ENCODE results near the gene GOLPH3.

Gene GOLPH3

DNA sequence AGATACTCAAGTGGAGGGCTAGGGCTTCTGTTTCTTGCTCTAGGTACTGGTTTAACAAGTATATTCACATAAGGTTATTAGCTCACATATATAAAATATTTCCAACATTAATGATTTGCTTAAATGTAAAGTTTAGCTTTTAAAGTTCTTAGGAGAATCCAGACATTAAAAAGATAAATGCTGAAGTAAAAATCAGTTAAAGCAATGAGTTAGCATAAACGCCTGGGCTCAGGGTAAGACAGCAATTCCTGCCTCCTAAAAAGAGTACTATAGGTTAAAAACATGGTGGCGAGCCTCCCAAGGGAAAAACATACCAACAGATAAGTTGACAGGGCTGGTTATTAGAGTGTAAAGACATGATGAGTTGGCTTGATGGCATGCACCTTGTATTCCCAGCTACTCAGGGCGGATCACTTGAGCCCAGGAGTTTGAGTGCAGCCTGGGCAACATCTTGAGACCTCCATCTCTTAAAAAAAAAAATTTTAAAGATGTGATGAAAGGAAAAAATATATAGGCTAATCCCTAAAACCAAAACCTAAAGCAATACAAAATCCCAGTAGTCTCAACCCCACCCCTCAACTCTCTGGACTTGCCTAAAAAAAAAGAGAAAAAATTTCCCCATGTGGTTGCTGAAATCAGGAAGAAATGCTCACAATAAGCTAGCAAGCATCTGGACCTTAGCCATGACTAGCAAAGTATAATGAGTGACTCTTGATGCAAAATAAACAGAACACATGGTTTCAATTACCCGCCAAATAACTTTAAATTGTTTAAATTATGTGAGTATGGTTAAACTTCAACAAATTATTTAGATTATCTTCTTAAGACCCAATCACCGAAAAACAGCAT lies 3.6 kb downstream of the GOLPH3 start:
- Histone ChIP-seq H3K79me2 (ENCODE audit: control insufficient read depth, insufficient read depth, low read length, unreplicated experiment) (peaks cover 90% of the 10 kb centered on the region), H3K27me3 (ENCODE audit: insufficient read depth, low read length) (no peaks in the 10 kb centered on the region), H3K4me1 (ENCODE audit: control insufficient read depth, insufficient read depth, low read length, unreplicated experiment) (peaks cover 26% of the 10 kb centered on the region), H3K4me3 (ENCODE audit: low read depth, low read length) (peak overlapping the region; percentile 92; the same call in 1 of the 2 replicates), H3K27ac (ENCODE audit: low read depth, low read length) (peak overlapping the region; percentile 96), H3K36me3 (ENCODE audit: insufficient read depth, low read length) (peaks cover 38% of the 10 kb centered on the region), H2AFZ (ENCODE audit: low read length, unreplicated experiment) (no peak overlapping the region)

DNA sequence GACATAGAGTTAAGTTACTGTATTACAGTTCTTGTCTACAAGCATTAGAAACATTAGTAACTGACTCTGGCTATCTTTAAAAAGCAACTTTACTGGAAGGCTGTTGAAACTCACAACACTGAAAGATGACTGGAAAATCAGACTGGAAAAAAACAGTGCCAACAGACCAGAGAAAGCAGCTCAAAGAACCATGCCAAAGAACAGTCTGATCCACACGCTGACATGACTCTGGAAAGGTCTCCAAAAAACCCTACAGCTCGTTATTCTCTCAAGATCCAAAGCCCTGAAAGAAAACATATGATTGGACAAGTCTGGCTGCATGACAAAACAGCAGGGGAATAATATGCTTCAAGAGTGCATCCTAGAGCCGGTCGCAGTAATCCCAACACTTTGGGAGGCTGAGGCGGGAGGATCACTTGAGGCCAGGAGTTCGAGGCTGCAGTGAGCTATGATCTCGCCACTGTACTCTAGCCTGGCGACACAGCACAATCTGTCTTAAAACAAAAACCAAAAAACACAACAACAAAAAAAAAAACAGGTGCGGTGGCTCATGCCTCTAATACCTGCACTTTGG lies 5.6 kb downstream of the GOLPH3 start:
- Histone ChIP-seq H3K36me3 (ENCODE audit: insufficient read depth, low read length) (peaks cover 39% of the 10 kb centered on the region), H3K79me2 (ENCODE audit: control insufficient read depth, insufficient read depth, low read length, unreplicated experiment) (peaks cover 97% of the 10 kb centered on the region), H3K27ac (ENCODE audit: low read depth, low read length) (no peak overlapping the region)

DNA sequence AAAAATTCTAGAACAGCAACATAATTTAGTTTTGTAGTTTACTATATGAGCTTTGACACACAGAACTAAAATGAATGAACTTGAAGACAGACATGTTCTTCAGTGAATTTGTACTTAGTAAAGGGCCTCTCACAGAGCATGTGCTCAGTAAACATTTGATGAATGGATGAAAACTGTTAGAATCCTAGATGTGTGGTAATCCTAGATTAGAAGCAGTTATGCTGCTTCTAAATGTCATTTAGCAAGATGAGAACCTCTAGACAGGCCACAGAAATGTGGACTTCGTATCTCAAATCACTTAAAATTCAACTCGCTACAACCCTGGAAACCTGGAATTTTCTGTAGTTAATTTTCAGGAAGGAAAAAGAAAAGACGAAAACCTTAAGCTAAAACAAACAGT lies 8.5 kb downstream of the GOLPH3 start:
- Histone ChIP-seq H3K4me3 (ENCODE audit: low read depth, low read length) (no peak overlapping the region), H3K27ac (ENCODE audit: low read depth, low read length) (no peak overlapping the region), H2AFZ (ENCODE audit: low read length, unreplicated experiment) (no peak overlapping the region), H3K27me3 (ENCODE audit: insufficient read depth, low read length) (no peaks in the 10 kb centered on the region), H3K36me3 (ENCODE audit: insufficient read depth, low read length) (peaks cover 34% of the 10 kb centered on the region), H3K4me1 (ENCODE audit: control insufficient read depth, insufficient read depth, low read length, unreplicated experiment) (peaks cover 17% of the 10 kb centered on the region), H3K79me2 (ENCODE audit: control insufficient read depth, insufficient read depth, low read length, unreplicated experiment) (peaks cover 91% of the 10 kb centered on the region)

More for the DNA sequence above, 5.6 kb downstream of the GOLPH3 start:
- Histone ChIP-seq H3K27me3 (ENCODE audit: insufficient read depth, low read length) (no peaks in the 10 kb centered on the region), H3K4me1 (ENCODE audit: control insufficient read depth, insufficient read depth, low read length, unreplicated experiment) (peaks cover 29% of the 10 kb centered on the region), H3K4me3 (ENCODE audit: low read depth, low read length) (no peak overlapping the region), H2AFZ (ENCODE audit: low read length, unreplicated experiment) (no peak overlapping the region)

DNA sequence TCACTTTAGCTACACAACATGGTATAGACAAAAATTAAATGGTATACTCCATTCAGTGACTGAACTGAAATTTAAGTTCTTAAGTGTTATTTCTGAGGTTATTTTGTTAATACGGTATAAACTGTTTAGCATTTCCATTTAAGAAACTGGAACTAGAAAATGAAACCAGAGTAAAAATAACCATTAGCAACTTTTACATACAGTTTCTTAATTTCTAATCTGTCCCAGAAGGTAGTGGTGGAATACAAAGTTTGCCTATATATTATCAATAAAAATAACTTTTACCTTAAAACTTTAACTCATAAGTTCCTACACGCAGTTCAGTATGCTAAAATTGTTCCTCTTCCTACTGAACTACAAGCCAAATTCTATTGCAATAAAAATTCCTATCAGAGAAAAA lies 10.3 kb downstream of the GOLPH3 start:
- Histone ChIP-seq H3K4me3 (ENCODE audit: low read depth, low read length) (no peak overlapping the region), H3K27me3 (ENCODE audit: insufficient read depth, low read length) (no peaks in the 10 kb centered on the region), H2AFZ (ENCODE audit: low read length, unreplicated experiment) (no peak overlapping the region), H3K36me3 (ENCODE audit: insufficient read depth, low read length) (peaks cover 30% of the 10 kb centered on the region), H3K79me2 (ENCODE audit: control insufficient read depth, insufficient read depth, low read length, unreplicated experiment) (peaks cover 90% of the 10 kb centered on the region), H3K27ac (ENCODE audit: low read depth, low read length) (peak overlapping the region; percentile 15; the same call in 1 of the 2 replicates), H3K4me1 (ENCODE audit: control insufficient read depth, insufficient read depth, low read length, unreplicated experiment) (peaks cover 3% of the 10 kb centered on the region)

DNA sequence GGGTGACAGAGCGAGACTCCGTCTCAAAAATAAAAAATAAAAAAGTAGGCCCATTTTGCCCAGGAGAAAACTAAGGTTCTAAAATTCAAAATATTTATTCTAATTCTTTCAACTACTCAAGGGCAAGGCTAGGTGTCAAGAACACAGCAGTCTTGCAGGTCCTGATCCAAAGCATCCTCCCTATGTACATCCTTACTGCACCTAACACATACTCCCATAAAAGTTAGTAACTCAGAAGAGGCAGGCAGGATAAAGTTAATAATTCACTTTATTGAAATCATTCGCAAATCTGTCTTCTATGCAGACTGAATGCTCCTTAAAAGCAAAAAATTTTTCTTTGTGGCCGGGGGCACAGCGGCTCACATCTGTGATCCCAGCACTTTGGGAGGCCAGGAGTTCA lies 11.1 kb downstream of the GOLPH3 start:
- Histone ChIP-seq H3K27me3 (ENCODE audit: insufficient read depth, low read length) (no peaks in the 10 kb centered on the region), H3K4me1 (ENCODE audit: control insufficient read depth, insufficient read depth, low read length, unreplicated experiment) (peaks cover 3% of the 10 kb centered on the region), H2AFZ (ENCODE audit: low read length, unreplicated experiment) (no peak overlapping the region), H3K27ac (ENCODE audit: low read depth, low read length) (no peak overlapping the region), H3K36me3 (ENCODE audit: insufficient read depth, low read length) (peaks cover 24% of the 10 kb centered on the region), H3K4me3 (ENCODE audit: low read depth, low read length) (no peak overlapping the region), H3K79me2 (ENCODE audit: control insufficient read depth, insufficient read depth, low read length, unreplicated experiment) (peaks cover 90% of the 10 kb centered on the region)

DNA sequence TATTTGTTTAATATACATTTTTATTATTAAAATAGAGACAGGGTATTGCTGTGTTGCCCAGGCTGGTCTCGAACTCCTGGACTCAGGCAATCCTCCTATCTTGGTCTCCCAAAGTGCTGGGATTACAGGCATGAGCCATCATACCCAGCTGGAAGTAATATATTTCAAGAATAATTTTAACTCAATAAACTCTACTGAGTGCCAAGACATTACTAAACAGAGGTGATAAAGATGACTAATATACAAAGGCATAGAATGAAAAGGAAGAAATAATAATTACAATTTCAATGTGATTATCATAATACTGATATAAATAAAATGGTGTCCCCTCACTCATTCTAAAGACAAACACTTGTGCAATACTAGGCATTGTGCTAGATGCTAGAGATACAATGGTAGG lies 13.9 kb downstream of the GOLPH3 start:
- H2AFZ ChIP-seq (ENCODE audit: low read length, unreplicated experiment): no peak overlapping the region
- H3K27me3 ChIP-seq (ENCODE audit: insufficient read depth, low read length): no peaks in the 10 kb centered on the region
- peaks cover 3% of the 10 kb centered on the region for H3K4me1 ChIP-seq (ENCODE audit: control insufficient read depth, insufficient read depth, low read length, unreplicated experiment)
- peaks cover 86% of the 10 kb centered on the region for H3K79me2 ChIP-seq (ENCODE audit: control insufficient read depth, insufficient read depth, low read length, unreplicated experiment)
- H3K27ac ChIP-seq (ENCODE audit: low read depth, low read length): no peak overlapping the region
- no peak overlapping the region for H3K4me3 ChIP-seq (ENCODE audit: low read depth, low read length)
- peaks cover 7% of the 10 kb centered on the region; the same call in 1 of the 2 replicates for H3K36me3 ChIP-seq (ENCODE audit: insufficient read depth, low read length)

DNA sequence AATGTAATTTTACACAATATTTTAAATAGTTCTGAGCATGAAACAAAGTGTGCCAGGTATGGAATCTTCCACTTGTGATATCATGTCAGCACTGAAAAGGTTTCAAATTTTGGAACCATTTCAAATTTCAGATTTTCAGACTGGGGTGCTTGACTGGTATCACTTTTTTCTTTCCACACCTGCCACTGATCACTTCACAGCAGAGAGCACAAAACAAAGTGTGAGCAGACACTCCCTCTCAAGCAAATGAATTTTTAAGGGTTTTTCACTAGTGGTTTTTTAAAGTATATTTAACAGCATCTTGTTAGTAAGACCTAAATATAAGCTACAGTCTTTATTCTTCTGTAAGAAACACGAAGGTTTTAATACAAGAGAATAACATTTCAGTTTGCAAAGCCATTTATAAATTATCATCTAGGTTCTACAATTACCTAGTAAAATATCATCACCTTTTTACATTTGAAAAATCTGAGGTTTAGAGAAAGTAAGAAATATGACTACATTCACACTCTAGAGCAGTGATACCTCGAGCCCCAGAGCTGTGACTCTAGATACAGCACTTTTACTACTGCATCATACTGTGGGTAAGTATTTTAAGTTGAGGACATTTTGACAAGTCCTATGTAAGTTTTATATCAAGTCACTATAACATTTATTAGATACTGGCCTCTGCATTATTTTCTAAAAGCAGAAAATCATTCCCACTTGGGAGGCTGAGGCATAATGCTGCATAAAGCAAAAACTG lies 14.6 kb downstream of the GOLPH3 start:
- H2AFZ ChIP-seq (ENCODE audit: low read length, unreplicated experiment): no peak overlapping the region
- H3K27me3 ChIP-seq (ENCODE audit: insufficient read depth, low read length): no peaks in the 10 kb centered on the region
- H3K4me3 ChIP-seq (ENCODE audit: low read depth, low read length): no peak overlapping the region
- H3K79me2 ChIP-seq (ENCODE audit: control insufficient read depth, insufficient read depth, low read length, unreplicated experiment): peaks cover 88% of the 10 kb centered on the region
- H3K27ac ChIP-seq (ENCODE audit: low read depth, low read length): no peak overlapping the region
- H3K4me1 ChIP-seq (ENCODE audit: control insufficient read depth, insufficient read depth, low read length, unreplicated experiment): peaks cover 5% of the 10 kb centered on the region
- peaks cover 7% of the 10 kb centered on the region; the same call in 1 of the 2 replicates for H3K36me3 ChIP-seq (ENCODE audit: insufficient read depth, low read length)

DNA sequence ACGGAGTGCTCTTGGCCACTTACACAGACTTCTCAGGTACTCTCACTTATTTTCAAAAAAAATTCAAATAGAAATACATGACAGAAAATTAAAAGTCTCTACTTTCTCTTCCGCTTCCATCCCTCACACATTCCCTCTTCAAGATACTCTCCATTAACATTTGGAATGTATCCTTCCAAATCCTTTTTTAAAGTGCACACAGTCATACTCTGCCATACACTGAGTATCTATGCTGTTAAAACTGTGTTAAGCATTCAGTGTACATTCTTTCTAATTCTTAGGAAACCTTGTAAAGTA lies 15.5 kb downstream of the GOLPH3 start:
- Histone ChIP-seq H3K27ac (ENCODE audit: low read depth, low read length) (no peak overlapping the region), H2AFZ (ENCODE audit: low read length, unreplicated experiment) (no peak overlapping the region), H3K27me3 (ENCODE audit: insufficient read depth, low read length) (no peaks in the 10 kb centered on the region), H3K79me2 (ENCODE audit: control insufficient read depth, insufficient read depth, low read length, unreplicated experiment) (peaks cover 88% of the 10 kb centered on the region), H3K4me1 (ENCODE audit: control insufficient read depth, insufficient read depth, low read length, unreplicated experiment) (peaks cover 11% of the 10 kb centered on the region), H3K4me3 (ENCODE audit: low read depth, low read length) (no peak overlapping the region), H3K36me3 (ENCODE audit: insufficient read depth, low read length) (peaks cover 7% of the 10 kb centered on the region; the same call in 1 of the 2 replicates)

DNA sequence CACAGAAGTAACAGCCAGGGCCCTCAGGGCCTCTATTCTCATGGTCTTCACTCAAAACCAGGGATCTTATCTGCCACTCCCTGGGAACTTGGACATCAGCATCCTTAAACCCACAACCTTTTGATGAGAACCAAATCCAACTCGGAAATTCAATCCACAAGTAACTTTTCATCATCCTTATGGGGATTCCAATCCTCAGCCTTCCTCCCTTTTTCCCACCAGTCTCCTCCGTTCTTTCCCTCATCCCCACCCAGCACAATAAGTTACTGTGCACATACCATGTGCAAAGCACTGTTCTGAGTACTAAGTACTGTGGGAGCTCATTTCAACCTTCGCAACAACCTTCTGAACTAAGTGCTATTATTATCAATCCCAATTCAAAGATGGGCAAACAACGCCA lies 17.0 kb downstream of the GOLPH3 start:
- Histone ChIP-seq H3K27me3 (ENCODE audit: insufficient read depth, low read length) (no peaks in the 10 kb centered on the region), H2AFZ (ENCODE audit: low read length, unreplicated experiment) (no peak overlapping the region), H3K36me3 (ENCODE audit: insufficient read depth, low read length) (peaks cover 7% of the 10 kb centered on the region; the same call in 1 of the 2 replicates), H3K4me3 (ENCODE audit: low read depth, low read length) (no peak overlapping the region), H3K79me2 (ENCODE audit: control insufficient read depth, insufficient read depth, low read length, unreplicated experiment) (peaks cover 89% of the 10 kb centered on the region), H3K4me1 (ENCODE audit: control insufficient read depth, insufficient read depth, low read length, unreplicated experiment) (peaks cover 19% of the 10 kb centered on the region), H3K27ac (ENCODE audit: low read depth, low read length) (no peak overlapping the region)

DNA sequence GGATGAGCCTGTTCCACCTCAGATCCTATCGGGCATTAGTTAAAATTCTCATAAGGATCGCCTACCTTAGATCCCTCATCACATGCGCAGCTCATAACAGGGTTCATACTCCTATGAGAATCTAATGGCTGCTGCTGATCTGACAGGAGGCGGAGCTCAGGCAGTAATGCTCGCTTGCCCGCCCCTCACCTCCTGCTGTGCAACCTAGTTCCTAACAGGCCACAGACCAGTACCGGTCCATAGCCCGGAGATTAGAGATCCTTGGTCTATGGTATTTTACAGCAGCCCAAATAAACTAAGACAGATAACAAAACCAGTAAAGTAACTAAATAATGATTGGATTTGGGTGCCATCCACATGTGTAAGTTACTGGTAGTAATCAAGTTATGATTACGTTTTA lies 17.5 kb downstream of the GOLPH3 start:
- H2AFZ ChIP-seq (ENCODE audit: low read length, unreplicated experiment): no peak overlapping the region
- no peak overlapping the region for H3K4me3 ChIP-seq (ENCODE audit: low read depth, low read length)
- no peaks in the 10 kb centered on the region for H3K27me3 ChIP-seq (ENCODE audit: insufficient read depth, low read length)
- peaks cover 19% of the 10 kb centered on the region for H3K4me1 ChIP-seq (ENCODE audit: control insufficient read depth, insufficient read depth, low read length, unreplicated experiment)
- no peak overlapping the region for H3K27ac ChIP-seq (ENCODE audit: low read depth, low read length)
- peaks cover 91% of the 10 kb centered on the region for H3K79me2 ChIP-seq (ENCODE audit: control insufficient read depth, insufficient read depth, low read length, unreplicated experiment)
- peaks cover 7% of the 10 kb centered on the region; the same call in 1 of the 2 replicates for H3K36me3 ChIP-seq (ENCODE audit: insufficient read depth, low read length)
